ENCODE data around the gene VAMP7.
"Not testable (repeated sequence)": the region's sequence is repeated elsewhere in the genome, so short reads cannot be mapped to it uniquely, and the experiment has no call there.

VAMP7 gene

DNA sequence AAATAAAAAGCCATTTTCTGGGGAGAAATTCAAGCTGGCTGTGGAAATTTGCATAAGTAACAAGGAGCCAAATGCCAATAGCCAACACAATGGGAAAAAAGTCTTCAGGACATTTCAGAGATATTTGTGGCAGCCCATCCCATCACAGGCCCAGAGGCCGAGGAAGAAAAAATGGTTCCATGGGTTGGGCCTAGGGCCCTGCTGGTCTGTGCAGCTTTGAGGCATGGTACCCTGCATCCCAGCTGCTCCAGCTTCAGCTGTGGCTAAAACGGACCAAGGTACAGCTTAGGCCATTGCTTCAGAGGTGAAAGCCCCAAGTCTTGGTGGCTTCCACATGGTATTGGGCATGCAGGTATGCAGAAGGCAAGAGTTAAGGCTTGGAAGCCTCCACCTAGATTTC is 102.2 kb downstream of the VAMP7 start:
- TF ChIP-seq, protein P1, sequence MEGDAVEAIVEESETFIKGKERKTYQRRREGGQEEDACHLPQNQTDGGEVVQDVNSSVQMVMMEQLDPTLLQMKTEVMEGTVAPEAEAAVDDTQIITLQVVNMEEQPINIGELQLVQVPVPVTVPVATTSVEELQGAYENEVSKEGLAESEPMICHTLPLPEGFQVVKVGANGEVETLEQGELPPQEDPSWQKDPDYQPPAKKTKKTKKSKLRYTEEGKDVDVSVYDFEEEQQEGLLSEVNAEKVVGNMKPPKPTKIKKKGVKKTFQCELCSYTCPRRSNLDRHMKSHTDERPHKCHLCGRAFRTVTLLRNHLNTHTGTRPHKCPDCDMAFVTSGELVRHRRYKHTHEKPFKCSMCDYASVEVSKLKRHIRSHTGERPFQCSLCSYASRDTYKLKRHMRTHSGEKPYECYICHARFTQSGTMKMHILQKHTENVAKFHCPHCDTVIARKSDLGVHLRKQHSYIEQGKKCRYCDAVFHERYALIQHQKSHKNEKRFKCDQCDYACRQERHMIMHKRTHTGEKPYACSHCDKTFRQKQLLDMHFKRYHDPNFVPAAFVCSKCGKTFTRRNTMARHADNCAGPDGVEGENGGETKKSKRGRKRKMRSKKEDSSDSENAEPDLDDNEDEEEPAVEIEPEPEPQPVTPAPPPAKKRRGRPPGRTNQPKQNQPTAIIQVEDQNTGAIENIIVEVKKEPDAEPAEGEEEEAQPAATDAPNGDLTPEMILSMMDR (IDR thresholded peaks at IDR 0.05; ENCODE audit: control extremely low read depth, extremely low read depth, low read depth, missing control alignments): no peak
- ChIA-PET CTCF (no interaction called here), POLR2A (no interaction called here)
- no peak for DNase-seq (ENCODE audit: extremely low spot score)

DNA sequence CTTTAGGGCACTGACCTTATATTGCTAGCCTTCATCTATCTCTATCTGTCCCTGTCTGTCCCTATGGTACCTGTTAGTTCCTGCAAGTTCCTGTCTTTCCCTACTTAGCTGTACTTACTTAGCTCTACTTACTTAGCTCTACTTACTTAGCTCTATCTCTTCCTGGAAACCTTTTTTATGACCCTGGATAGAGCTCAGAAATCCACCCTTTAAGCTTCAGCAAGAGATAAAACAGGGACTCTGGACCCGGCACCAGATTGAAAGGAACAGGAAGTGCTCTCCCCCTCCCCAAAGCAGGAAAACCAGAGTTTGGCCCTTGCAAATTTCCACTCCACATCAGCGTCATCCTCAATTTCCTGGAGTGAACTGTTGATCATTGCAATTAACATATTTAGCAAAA is 104.1 kb downstream of the VAMP7 start:
- no peak for DNase-seq (ENCODE audit: extremely low spot score)
- POLR2A ChIA-PET: no interaction called here
- CTCF ChIA-PET: no interaction called here
- TF ChIP-seq, protein P1 (IDR thresholded peaks at IDR 0.05; ENCODE audit: control extremely low read depth, extremely low read depth, low read depth, missing control alignments): no peak

DNA sequence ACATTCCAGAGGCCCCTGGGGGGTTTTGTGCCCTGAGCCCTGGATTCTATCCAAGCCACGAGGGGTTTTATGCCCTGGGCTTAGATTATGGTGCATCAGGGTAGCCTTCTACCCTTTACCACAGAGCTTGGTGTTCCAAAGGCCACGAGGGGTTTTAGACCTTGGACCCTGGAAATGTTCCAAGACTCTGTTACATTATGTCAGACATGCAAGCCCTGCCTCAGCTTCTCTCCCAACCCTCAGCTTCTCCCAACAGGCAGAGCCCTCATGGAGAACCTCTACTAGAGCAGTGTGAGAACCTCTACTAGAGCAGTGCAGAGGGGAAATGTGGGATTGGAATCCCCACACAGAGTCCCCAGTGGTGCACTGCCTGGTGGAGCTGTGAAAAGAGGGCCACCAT is 105.8 kb downstream of the VAMP7 start:
- CTCF ChIA-PET; DNase-seq (ENCODE audit: extremely low spot score); POLR2A ChIA-PET: not testable (repeated sequence)

DNA sequence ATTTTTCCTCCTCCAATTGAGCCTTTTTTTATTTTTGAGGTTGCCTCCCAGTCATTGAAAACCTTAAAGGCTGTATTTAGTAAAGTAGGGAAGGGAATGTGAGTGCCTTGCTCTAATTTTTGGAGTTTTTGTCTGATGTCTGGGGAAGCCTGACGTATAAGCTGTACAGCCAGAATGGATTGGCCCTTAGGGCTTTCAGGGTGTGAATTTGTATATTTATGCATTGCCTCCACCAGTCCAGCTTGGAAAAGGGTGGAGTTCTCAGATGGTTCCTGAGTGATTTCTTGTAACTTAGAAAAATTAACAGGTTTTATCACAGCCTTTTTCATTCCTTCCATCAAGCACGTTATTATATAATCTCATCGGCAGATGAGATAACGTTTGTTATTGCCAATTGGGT is 107.7 kb downstream of the VAMP7 start:
- ChIA-PET POLR2A (no interaction called here), CTCF (no interaction called here)
- TF ChIP-seq, protein P1 (IDR thresholded peaks at IDR 0.05; ENCODE audit: control extremely low read depth, extremely low read depth, low read depth, missing control alignments): no peak

More for the DNA sequence above, 107.7 kb downstream of the VAMP7 start:
- no peak for DNase-seq (ENCODE audit: extremely low spot score)

All from GM10248 (cell line).